GM18526 (cell line): Measurements from ENCODE around the gene ZNF558.

ENCODE experiments used
- POLR2A ChIP-seq: IDR thresholded peaks from 3 replicates; pipeline ENCODE4 v1.6.1; 2011; ENCODE audit not compliant: insufficient read length; ENCODE audit errors: extremely low read depth

The ZNF558 gene

GRCh38 chr19:8821748-8822241, 10.3 kb downstream of the ZNF558 start:
- no peak for TF ChIP-seq POLR2A

- no peak for TF ChIP-seq POLR2A
These were observed 11.9 kb downstream of the ZNF558 start for GRCh38 chr19:8820234-8820633.

- no peak for TF ChIP-seq POLR2A
These were observed 16.3 kb downstream of the ZNF558 start for GRCh38 chr19:8815780-8816179.

- no peak for TF ChIP-seq POLR2A
These were observed 17.9 kb downstream of the ZNF558 start for GRCh38 chr19:8814176-8814575.

- TF ChIP-seq POLR2A = no peak
These were observed 20.6 kb downstream of the ZNF558 start for GRCh38 chr19:8811315-8812172.

- no peak for TF ChIP-seq POLR2A
These were observed 25.4 kb downstream of the ZNF558 start for GRCh38 chr19:8806661-8807060.

- no peak for TF ChIP-seq POLR2A
These were observed 37.3 kb downstream of the ZNF558 start for GRCh38 chr19:8794823-8795222.
